ENCODE data around the gene ANG. TPM values are rescaled to one million over a fixed set of nuclear protein-coding genes. Genes with fewer than 3 reads are reported as not detected.

The ANG gene
- total RNA-seq, 2 experiments from 2014 or later = 0.27 to 0.92 TPM

DNA sequence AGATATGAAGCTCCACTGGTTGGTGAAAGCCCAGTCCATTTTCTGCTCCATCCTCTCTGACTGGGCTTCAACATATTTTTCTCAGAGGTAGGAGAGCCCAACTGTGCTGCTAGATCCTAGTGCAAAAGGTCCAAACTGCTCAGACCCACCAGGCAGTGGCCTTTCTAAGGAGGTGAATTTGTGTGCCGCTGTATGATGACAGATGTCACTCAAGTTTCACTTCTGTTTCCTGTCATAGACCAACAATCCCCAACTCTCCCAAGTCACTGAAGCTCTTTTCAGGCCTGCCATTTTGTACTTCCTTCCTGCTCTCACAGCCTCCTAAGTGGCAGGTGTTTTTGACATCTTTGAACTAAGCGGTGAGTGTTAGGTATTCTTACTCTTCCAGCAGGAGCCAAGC is 20.6 kb upstream of the ANG start:
- DNase-seq = peak in 3 of 14 experiments; percentile 26 to 31 (median 28)
- no peaks in the 10 kb centered on the region for H3K9me3 Mint-ChIP-seq
- no peak overlapping the region for H3K27ac Mint-ChIP-seq
- H3K4me1 Mint-ChIP-seq (ENCODE audit: low read depth) = peaks cover 29% of the 10 kb centered on the region
- peaks cover 22% of the 10 kb centered on the region for H3K4me1 ChIP-seq (ENCODE audit: insufficient read depth, low read length)
- peak; percentile 33 for ATAC-seq (ENCODE audit: poor library complexity)
- POLR2A ChIA-PET = interaction anchor here (0.7 to 2.0 kb wide), 4 partner anchors 14 to 36 kb away, joined by 3 to 10 read pairs (median 4); partner anchors contain the start of gene RNASE4
- peaks cover 4% of the 10 kb centered on the region for H3K36me3 Mint-ChIP-seq (ENCODE audit: low read depth)
- H3K9me3 ChIP-seq (ENCODE audit: control insufficient read depth in 1 of 2, insufficient read depth in 1 of 2, low read length in 2 of 2) = no peaks in the 10 kb centered on the region
- intact Hi-C loops (cut with DNase I, micrococcal nuclease) = no loop called here
- no peaks in the 10 kb centered on the region for H3K36me3 ChIP-seq (ENCODE audit: insufficient read depth, low read length)
- CTCF ChIA-PET = no interaction called here
- TF ChIP-seq, protein P1, sequence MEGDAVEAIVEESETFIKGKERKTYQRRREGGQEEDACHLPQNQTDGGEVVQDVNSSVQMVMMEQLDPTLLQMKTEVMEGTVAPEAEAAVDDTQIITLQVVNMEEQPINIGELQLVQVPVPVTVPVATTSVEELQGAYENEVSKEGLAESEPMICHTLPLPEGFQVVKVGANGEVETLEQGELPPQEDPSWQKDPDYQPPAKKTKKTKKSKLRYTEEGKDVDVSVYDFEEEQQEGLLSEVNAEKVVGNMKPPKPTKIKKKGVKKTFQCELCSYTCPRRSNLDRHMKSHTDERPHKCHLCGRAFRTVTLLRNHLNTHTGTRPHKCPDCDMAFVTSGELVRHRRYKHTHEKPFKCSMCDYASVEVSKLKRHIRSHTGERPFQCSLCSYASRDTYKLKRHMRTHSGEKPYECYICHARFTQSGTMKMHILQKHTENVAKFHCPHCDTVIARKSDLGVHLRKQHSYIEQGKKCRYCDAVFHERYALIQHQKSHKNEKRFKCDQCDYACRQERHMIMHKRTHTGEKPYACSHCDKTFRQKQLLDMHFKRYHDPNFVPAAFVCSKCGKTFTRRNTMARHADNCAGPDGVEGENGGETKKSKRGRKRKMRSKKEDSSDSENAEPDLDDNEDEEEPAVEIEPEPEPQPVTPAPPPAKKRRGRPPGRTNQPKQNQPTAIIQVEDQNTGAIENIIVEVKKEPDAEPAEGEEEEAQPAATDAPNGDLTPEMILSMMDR (IDR thresholded peaks at IDR 0.05) = no peak
- H3K27ac ChIP-seq (ENCODE audit: low read depth in 1 of 2, low read length in 2 of 2) = no peak overlapping the region
- H3K4me3 ChIP-seq (ENCODE audit: low read length) = no peak overlapping the region
- no peaks in the 10 kb centered on the region for H3K27me3 ChIP-seq (ENCODE audit: control insufficient read depth in 1 of 2, insufficient read depth in 2 of 2, low read length in 2 of 2)
- H3K4me3 Mint-ChIP-seq = no peak overlapping the region
- peaks cover 5% of the 10 kb centered on the region for H3K27me3 Mint-ChIP-seq

DNA sequence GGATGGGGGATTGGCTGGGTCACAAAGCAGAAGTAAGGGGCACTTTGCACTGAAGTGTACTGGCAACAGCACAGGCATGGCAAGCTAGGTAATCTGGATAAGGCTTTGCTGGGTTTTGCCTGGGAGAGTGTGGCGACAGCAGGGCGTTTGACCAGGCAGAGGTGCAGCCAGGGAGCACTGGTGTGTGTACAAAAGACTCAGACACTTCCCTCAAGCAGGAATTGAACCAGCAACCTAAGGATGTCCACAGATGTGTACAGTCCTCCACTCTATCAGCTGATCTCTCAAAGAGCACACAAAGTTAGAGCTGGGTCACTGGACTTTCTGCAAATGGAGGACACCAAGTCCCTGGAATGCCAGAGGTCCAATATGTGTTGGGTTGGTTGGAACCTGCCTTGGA is 19.6 kb upstream of the ANG start:
- ChIA-PET POLR2A (interaction anchor here (1.0 to 2.0 kb wide), 3 partner anchors 13 to 37 kb away, joined by 3 to 10 read pairs (median 3); no protein-coding TSS in a partner anchor), CTCF (interaction anchor here (0.5 kb wide), 1 partner anchor 326 kb away, joined by 4 read pairs; no protein-coding TSS in a partner anchor)
- H3K4me1 ChIP-seq (ENCODE audit: insufficient read depth, low read length) = peaks cover 12% of the 10 kb centered on the region
- no peak overlapping the region for H3K4me3 Mint-ChIP-seq
- TF ChIP-seq, protein P1 (IDR thresholded peaks at IDR 0.05) = no peak
- no peaks in the 10 kb centered on the region for H3K36me3 Mint-ChIP-seq (ENCODE audit: low read depth)
- H3K27ac ChIP-seq (ENCODE audit: low read depth in 1 of 2, low read length in 2 of 2) = no peak overlapping the region
- no peaks in the 10 kb centered on the region for H3K9me3 Mint-ChIP-seq
- no peaks in the 10 kb centered on the region for H3K9me3 ChIP-seq (ENCODE audit: control insufficient read depth in 1 of 2, insufficient read depth in 1 of 2, low read length in 2 of 2)
- DNase-seq (no peak), ATAC-seq (ENCODE audit: poor library complexity) (no peak)
- no peak overlapping the region for H3K4me3 ChIP-seq (ENCODE audit: low read length)
- H3K27me3 Mint-ChIP-seq = no peaks in the 10 kb centered on the region
- peaks cover 19% of the 10 kb centered on the region for H3K4me1 Mint-ChIP-seq (ENCODE audit: low read depth)
- no peak overlapping the region for H3K27ac Mint-ChIP-seq
- intact Hi-C loops (cut with DNase I, micrococcal nuclease) = no loop called here
- no peaks in the 10 kb centered on the region for H3K27me3 ChIP-seq (ENCODE audit: control insufficient read depth in 1 of 2, insufficient read depth in 2 of 2, low read length in 2 of 2)
- no peaks in the 10 kb centered on the region for H3K36me3 ChIP-seq (ENCODE audit: insufficient read depth, low read length)

DNA sequence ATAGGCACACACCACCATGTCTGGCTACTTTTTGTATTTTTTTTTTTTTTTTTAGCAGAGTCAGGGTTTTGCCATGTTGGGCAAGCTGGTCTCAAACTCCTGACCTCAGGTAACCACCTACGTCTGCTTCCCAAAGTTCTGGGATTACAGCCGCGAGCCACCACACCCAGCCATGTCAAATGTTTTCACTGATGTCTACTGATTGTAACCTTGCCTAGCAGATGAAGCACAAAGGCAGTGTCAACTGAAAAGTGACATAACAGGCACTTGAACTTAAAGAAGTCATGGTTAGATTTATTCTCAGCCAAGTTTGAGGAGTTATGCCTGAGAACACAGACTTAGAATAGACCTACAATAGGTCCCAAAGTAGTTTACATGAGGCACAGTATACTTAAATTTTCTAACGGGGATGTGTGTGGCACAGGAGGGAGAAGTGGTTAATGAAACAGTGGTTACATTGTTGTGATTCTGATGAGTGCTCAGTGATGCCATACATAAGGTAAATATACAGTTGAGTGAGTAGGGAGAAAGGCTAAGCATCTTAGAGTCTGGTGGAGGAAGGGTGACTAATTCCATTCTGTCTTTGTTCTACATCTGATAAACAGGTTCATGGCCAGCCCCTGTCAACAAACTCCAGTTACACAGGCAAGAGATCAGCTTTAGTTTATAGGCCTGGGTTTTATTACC is 16.8 kb upstream of the ANG start:
- peaks cover 19% of the 10 kb centered on the region for H3K4me1 Mint-ChIP-seq (ENCODE audit: low read depth)
- DNase-seq (no peak), ATAC-seq (ENCODE audit: poor library complexity) (no peak)
- no peak overlapping the region for H3K27ac Mint-ChIP-seq
- no peak overlapping the region for H3K4me3 Mint-ChIP-seq
- no peak overlapping the region for H3K4me3 ChIP-seq (ENCODE audit: low read length)
- H3K4me1 ChIP-seq (ENCODE audit: insufficient read depth, low read length) = peaks cover 12% of the 10 kb centered on the region
- H3K9me3 ChIP-seq (ENCODE audit: control insufficient read depth in 1 of 2, insufficient read depth in 1 of 2, low read length in 2 of 2) = no peaks in the 10 kb centered on the region
- H3K27me3 ChIP-seq (ENCODE audit: control insufficient read depth in 1 of 2, insufficient read depth in 2 of 2, low read length in 2 of 2) = no peaks in the 10 kb centered on the region
- TF ChIP-seq, protein P1 (IDR thresholded peaks at IDR 0.05) = no peak
- H3K27ac ChIP-seq (ENCODE audit: low read depth in 1 of 2, low read length in 2 of 2) = no peak overlapping the region
- no peaks in the 10 kb centered on the region for H3K27me3 Mint-ChIP-seq
- H3K36me3 Mint-ChIP-seq (ENCODE audit: low read depth) = no peaks in the 10 kb centered on the region
- CTCF ChIA-PET = no interaction called here
- intact Hi-C loops (cut with DNase I, micrococcal nuclease) = no loop called here
- H3K36me3 ChIP-seq (ENCODE audit: insufficient read depth, low read length) = no peaks in the 10 kb centered on the region
- POLR2A ChIA-PET = no interaction called here
- H3K9me3 Mint-ChIP-seq = no peaks in the 10 kb centered on the region

Measured in CD4-positive, alpha-beta T cell (primary cell).